VCaP (cell line): ENCODE results near the gene DDI1.

Experiments
- H3K27ac ChIP-seq: fragments of 450-650 bp; 2 replicates; pipeline ENCODE4 v1.5.1; 2017
- TF ChIP-seq, protein P1 (sequence below): fragments of 450-650 bp; conservative IDR thresholded peaks from 2 replicates; pipeline ENCODE4 v1.5.1; 2017; ENCODE audit warnings: mild to moderate bottlenecking, moderate library complexity

DDI1 gene

DNA sequence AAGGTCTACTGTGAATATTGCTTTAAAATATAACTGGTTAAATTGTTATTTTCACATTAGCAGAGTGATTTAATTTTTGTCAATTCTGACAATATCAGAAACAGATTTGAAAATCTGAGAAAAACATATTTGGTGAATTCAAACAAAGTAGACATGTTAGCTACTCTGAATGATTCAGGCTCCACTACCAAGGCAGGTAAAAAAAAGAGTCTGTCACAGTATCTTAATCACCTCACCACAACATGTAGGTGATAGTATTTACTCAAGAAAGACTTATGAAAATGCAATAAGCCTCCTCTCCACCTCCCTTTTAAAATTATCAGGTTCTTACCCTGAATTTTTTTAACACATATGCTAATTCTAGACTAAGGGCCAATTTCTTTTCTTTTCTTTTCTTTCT is 42.6 kb downstream of the DDI1 start:
- H3K27ac ChIP-seq: no peak overlapping the region
- TF ChIP-seq, protein P1, sequence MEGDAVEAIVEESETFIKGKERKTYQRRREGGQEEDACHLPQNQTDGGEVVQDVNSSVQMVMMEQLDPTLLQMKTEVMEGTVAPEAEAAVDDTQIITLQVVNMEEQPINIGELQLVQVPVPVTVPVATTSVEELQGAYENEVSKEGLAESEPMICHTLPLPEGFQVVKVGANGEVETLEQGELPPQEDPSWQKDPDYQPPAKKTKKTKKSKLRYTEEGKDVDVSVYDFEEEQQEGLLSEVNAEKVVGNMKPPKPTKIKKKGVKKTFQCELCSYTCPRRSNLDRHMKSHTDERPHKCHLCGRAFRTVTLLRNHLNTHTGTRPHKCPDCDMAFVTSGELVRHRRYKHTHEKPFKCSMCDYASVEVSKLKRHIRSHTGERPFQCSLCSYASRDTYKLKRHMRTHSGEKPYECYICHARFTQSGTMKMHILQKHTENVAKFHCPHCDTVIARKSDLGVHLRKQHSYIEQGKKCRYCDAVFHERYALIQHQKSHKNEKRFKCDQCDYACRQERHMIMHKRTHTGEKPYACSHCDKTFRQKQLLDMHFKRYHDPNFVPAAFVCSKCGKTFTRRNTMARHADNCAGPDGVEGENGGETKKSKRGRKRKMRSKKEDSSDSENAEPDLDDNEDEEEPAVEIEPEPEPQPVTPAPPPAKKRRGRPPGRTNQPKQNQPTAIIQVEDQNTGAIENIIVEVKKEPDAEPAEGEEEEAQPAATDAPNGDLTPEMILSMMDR: no peak

DNA sequence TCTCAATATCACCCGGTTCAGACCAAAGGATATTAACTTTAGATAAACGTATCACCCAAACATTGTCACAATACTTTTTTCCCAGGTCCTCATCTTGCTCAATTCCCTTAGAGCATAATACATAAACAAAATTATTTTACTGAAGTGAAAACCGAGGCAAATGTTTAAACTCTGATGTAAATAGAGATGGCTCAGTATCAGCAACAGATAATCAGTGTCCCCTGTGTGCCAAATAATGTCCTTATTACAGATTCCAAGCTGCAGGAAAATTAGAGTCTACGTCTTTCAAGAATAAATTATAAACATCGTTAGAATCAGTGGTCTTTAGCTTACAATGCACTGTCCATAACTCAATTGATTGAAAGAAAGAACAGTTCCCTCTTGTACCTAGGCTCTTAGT is 50.2 kb downstream of the DDI1 start:
- TF ChIP-seq, protein P1: no peak
- no peak overlapping the region for H3K27ac ChIP-seq
